GM12878 (cell line): Measurements from ENCODE around the gene TANK. TPM values are rescaled to one million over a fixed set of nuclear protein-coding genes. Genes with fewer than 3 reads are reported as not detected.

ENCODE experiments used
- ASH2L ChIP-seq: fragments of 300-600, 200-600 bp; sonication (generic); IDR thresholded peaks from 2 replicates; pipeline ENCODE4 v1.6.1; 2017; ENCODE audit warnings: low read depth, mild to moderate bottlenecking, borderline replicate concordance
- BMI1 ChIP-seq: fragments of 450-650 bp; IDR thresholded peaks from 2 replicates; pipeline ENCODE4 v1.6.1; 2016; ENCODE audit warnings: mild to moderate bottlenecking, moderate library complexity, borderline replicate concordance
- EZH2 ChIP-seq: IDR thresholded peaks from 2 replicates; pipeline ENCODE4 v1.6.1; 2012; ENCODE audit warnings: low read depth, mild to moderate bottlenecking, control low read depth, inconsistent platforms, low read length, borderline replicate concordance; ENCODE audit not compliant: control insufficient read depth
- GABPA ChIP-seq: IDR thresholded peaks from 2 replicates; pipeline ENCODE4 v1.6.1; 2014; ENCODE audit warnings: antibody characterized with exemption, low read depth, mild to moderate bottlenecking, inconsistent platforms
- JUND ChIP-seq: IDR thresholded peaks from 2 replicates; pipeline ENCODE4 v1.6.1; 2012; ENCODE audit warnings: low read depth, mild to moderate bottlenecking, low read length, improper control_type of control experiment, moderate library complexity
- KDM1A ChIP-seq: fragments of 200-600 bp; sonication (generic); IDR thresholded peaks from 2 replicates; pipeline ENCODE4 v1.6.1; 2016; ENCODE audit warnings: borderline replicate concordance
- POLR2AphosphoS5 ChIP-seq: IDR thresholded peaks from 2 replicates; pipeline ENCODE4 v1.6.1; 2011; ENCODE audit warnings: mild to moderate bottlenecking, low read length, inconsistent platforms
- RAD21 ChIP-seq: IDR thresholded peaks from 2 replicates; pipeline ENCODE4 v1.6.1; 2011; ENCODE audit warnings: mild to moderate bottlenecking, low read depth, low read length, moderate library complexity; ENCODE audit not compliant: insufficient read depth
- RFX5 ChIP-seq: IDR thresholded peaks from 2 replicates; pipeline ENCODE4 v1.6.1; 2011; ENCODE audit warnings: low read depth, low read length, improper control_type of control experiment
- STAT3 ChIP-seq: IDR thresholded peaks from 2 replicates; pipeline ENCODE4 v1.6.1; 2011; ENCODE audit warnings: low read depth, low read length, improper control_type of control experiment
- TCF3 ChIP-seq: IDR thresholded peaks from 2 replicates; pipeline ENCODE4 v1.6.1; 2012; ENCODE audit warnings: low read depth, mild to moderate bottlenecking, low read length, borderline replicate concordance; ENCODE audit not compliant: insufficient read depth
- ZBED1 ChIP-seq: IDR thresholded peaks from 2 replicates; pipeline ENCODE4 v1.6.1; 2016; ENCODE audit warnings: borderline replicate concordance
- ZNF24 ChIP-seq: fragments of 450-650 bp; IDR thresholded peaks from 2 replicates; pipeline ENCODE4 v1.6.1; 2017; ENCODE audit warnings: antibody characterized with exemption, mild to moderate bottlenecking
- polyA plus RNA-seq, 11 experiments: library from polyadenylated mRNA; depleted of rRNA in 4 of 11; unstranded in 6 of 11; stranded (reverse) in 5 of 11; fragments of >200 nt; fragmentation: Nextera tagmentation in 4 of 11; fragmentation: Illumina TruSeq in 1 of 11; extraction: Ambion mirVana in 4 of 11; extraction: Trizol in 1 of 11; gene quantifications; 1 replicate in 1 of 11; 2 replicates in 10 of 11; pipeline versions ENCODE4 v1.2.1 to v1.2.3, GENCODE V29; 2011 to 2016; ENCODE audit warnings: inconsistent platforms in 2 of 11, missing spikeins in 2 of 11, low read depth in 1 of 11
- total RNA-seq, 4 experiments: library from RNA; depleted of rRNA in 3 of 4; stranded (reverse); fragments of >200 nt in 3 of 4; fragmentation: Illumina TruSeq in 1 of 4; extraction: Trizol in 1 of 4; gene quantifications; 2 replicates each; pipeline versions ENCODE4 v1.2.1 to v1.2.3, GENCODE V29; 2013 to 2021
- TF ChIP-seq, protein P1 (sequence below): IDR thresholded peaks from 2 replicates; pipeline ENCODE4 v1.6.1; 2012; ENCODE audit warnings: low read depth, low read length, improper control_type of control experiment
- TF ChIP-seq, protein P2 (sequence below): fragments of 450-650 bp; formaldehyde crosslinking; IDR thresholded peaks from 2 replicates; pipeline ENCODE4 v1.4.0; 2022; ENCODE audit warnings: mild to moderate bottlenecking, moderate library complexity
- TF ChIP-seq, protein P3 (sequence below): IDR thresholded peaks from 2 replicates; pipeline ENCODE4 v1.6.1; 2011; ENCODE audit warnings: low read depth, mild to moderate bottlenecking, low read length, moderate library complexity, borderline replicate concordance; ENCODE audit errors: extremely low read depth
- TF ChIP-seq, protein P4 (sequence below): fragments of 450-650 bp; IDR thresholded peaks from 2 replicates; pipeline ENCODE4 v1.6.1; 2016; ENCODE audit warnings: mild to moderate bottlenecking
- TF ChIP-seq, protein P5 (sequence below): IDR thresholded peaks from 2 replicates; pipeline ENCODE4 v1.6.1; 2012; ENCODE audit warnings: improper control_type of control experiment, low read depth, low read length; ENCODE audit not compliant: insufficient replicate concordance

TANK gene
- total and polyA plus RNA-seq, 10 of the 15 experiments (the other 5 are each of a cell fraction or from before 2014, with no cell fraction given), result 48.6 to 127 (median 103) TPM

DNA sequence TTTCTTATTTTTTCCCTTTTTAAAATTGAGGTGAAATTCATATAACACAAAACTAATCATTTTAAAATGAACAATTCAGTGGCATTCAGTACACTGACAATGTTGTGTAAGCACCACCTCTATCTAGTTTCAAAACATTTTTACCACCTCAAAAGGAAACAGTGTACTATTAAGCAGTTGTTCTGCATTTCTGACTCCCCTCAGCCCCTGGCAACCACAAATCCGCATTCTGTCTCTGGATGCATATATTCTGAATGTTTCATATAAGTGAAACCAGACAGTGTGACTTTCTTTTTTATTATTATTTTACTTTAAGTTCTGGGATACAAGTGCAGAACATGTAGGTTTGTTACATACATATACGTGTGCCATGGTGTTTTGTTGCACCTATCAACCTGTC, 19.2 kb upstream of the TANK start (continued):
- TF ChIP-seq, protein P1, sequence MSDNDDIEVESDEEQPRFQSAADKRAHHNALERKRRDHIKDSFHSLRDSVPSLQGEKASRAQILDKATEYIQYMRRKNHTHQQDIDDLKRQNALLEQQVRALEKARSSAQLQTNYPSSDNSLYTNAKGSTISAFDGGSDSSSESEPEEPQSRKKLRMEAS, result no peak
- TF ChIP-seq EZH2 (no peak), TCF3 (no peak), ZBED1 (no peak), GABPA (no peak), POLR2AphosphoS5 (no peak), RAD21 (no peak), STAT3 (no peak), ASH2L (no peak), RFX5 (no peak), ZNF24 (no peak), KDM1A (no peak), BMI1 (no peak), JUND (no peak)
- TF ChIP-seq, protein P2, sequence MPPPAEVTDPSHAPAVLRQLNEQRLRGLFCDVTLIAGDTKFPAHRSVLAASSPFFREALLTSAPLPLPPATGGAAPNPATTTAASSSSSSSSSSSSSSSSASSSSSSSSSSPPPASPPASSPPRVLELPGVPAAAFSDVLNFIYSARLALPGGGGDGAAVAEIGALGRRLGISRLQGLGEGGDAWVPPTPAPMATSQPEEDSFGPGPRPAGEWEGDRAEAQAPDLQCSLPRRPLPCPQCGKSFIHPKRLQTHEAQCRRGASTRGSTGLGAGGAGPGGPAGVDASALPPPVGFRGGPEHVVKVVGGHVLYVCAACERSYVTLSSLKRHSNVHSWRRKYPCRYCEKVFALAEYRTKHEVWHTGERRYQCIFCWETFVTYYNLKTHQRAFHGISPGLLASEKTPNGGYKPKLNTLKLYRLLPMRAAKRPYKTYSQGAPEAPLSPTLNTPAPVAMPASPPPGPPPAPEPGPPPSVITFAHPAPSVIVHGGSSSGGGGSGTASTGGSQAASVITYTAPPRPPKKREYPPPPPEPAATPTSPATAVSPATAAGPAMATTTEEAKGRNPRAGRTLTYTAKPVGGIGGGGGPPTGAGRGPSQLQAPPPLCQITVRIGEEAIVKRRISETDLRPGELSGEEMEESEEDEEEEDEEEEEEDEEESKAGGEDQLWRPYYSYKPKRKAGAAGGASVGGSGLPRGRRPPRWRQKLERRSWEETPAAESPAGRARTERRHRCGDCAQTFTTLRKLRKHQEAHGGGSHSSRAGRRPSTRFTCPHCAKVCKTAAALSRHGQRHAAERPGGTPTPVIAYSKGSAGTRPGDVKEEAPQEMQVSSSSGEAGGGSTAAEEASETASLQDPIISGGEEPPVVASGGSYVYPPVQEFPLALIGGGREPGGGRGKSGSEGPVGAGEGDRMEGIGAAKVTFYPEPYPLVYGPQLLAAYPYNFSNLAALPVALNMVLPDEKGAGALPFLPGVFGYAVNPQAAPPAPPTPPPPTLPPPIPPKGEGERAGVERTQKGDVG, result no peak
- TF ChIP-seq, protein P3, sequence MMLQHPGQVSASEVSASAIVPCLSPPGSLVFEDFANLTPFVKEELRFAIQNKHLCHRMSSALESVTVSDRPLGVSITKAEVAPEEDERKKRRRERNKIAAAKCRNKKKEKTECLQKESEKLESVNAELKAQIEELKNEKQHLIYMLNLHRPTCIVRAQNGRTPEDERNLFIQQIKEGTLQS, result no peak
- TF ChIP-seq, protein P4, sequence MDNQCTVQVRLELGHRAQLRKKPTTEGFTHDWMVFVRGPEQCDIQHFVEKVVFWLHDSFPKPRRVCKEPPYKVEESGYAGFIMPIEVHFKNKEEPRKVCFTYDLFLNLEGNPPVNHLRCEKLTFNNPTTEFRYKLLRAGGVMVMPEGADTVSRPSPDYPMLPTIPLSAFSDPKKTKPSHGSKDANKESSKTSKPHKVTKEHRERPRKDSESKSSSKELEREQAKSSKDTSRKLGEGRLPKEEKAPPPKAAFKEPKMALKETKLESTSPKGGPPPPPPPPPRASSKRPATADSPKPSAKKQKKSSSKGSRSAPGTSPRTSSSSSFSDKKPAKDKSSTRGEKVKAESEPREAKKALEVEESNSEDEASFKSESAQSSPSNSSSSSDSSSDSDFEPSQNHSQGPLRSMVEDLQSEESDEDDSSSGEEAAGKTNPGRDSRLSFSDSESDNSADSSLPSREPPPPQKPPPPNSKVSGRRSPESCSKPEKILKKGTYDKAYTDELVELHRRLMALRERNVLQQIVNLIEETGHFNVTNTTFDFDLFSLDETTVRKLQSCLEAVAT, result no peak; the same call in 1 of the 2 replicates
- TF ChIP-seq, protein P5, sequence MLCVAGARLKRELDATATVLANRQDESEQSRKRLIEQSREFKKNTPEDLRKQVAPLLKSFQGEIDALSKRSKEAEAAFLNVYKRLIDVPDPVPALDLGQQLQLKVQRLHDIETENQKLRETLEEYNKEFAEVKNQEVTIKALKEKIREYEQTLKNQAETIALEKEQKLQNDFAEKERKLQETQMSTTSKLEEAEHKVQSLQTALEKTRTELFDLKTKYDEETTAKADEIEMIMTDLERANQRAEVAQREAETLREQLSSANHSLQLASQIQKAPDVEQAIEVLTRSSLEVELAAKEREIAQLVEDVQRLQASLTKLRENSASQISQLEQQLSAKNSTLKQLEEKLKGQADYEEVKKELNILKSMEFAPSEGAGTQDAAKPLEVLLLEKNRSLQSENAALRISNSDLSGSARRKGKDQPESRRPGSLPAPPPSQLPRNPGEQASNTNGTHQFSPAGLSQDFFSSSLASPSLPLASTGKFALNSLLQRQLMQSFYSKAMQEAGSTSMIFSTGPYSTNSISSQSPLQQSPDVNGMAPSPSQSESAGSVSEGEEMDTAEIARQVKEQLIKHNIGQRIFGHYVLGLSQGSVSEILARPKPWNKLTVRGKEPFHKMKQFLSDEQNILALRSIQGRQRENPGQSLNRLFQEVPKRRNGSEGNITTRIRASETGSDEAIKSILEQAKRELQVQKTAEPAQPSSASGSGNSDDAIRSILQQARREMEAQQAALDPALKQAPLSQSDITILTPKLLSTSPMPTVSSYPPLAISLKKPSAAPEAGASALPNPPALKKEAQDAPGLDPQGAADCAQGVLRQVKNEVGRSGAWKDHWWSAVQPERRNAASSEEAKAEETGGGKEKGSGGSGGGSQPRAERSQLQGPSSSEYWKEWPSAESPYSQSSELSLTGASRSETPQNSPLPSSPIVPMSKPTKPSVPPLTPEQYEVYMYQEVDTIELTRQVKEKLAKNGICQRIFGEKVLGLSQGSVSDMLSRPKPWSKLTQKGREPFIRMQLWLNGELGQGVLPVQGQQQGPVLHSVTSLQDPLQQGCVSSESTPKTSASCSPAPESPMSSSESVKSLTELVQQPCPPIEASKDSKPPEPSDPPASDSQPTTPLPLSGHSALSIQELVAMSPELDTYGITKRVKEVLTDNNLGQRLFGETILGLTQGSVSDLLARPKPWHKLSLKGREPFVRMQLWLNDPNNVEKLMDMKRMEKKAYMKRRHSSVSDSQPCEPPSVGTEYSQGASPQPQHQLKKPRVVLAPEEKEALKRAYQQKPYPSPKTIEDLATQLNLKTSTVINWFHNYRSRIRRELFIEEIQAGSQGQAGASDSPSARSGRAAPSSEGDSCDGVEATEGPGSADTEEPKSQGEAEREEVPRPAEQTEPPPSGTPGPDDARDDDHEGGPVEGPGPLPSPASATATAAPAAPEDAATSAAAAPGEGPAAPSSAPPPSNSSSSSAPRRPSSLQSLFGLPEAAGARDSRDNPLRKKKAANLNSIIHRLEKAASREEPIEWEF, result no peak
